Prostate gland (tissue), 2 donors: Measurements from ENCODE around the gene ACADS. TPM values are rescaled to one million over a fixed set of nuclear protein-coding genes. Genes with fewer than 3 reads are reported as not detected.

ENCODE experiments used
- DNase-seq: peaks from one replicate; pipeline ENCODE4 v3.0.0-alpha.2; 2019; ENCODE audit warnings: low spot score
- H3K27ac ChIP-seq, 2 donors: fragments of 200-600 bp; sonication (generic); 2 replicates each; pipeline ENCODE4 v1.5.1; 2017 to 2019
- H3K27me3 ChIP-seq: fragments of 200-600 bp; sonication (generic); replicated peaks from 2 replicates; pipeline ENCODE4 v1.5.1; 2019; ENCODE audit not compliant: insufficient read depth
- H3K36me3 ChIP-seq, 2 donors: fragments of 200-600 bp; sonication (generic); 1 replicate in 1 of 2; 2 replicates in 1 of 2; pipeline versions ENCODE4 v1.5.1 to v1.8.1; 2017 to 2019
- H3K4me1 ChIP-seq: fragments of 200-600 bp; sonication (generic); replicated peaks from 2 replicates; pipeline ENCODE4 v1.5.1; 2019
- H3K4me3 ChIP-seq, 2 donors: fragments of 200-600 bp; sonication (generic); 2 replicates each; pipeline ENCODE4 v1.5.1; 2017 to 2019
- H3K9me3 ChIP-seq: fragments of 200-600 bp; sonication (generic); 2 replicates; pipeline ENCODE4 v1.5.1; 2017
- POLR2A ChIP-seq: fragments of 450-650 bp; IDR thresholded peaks from one replicate; pipeline ENCODE4 v1.6.1; 2016; ENCODE audit warnings: antibody characterized with exemption, mild to moderate bottlenecking
- POLR2AphosphoS5 ChIP-seq: sonication (generic); formaldehyde crosslinking; IDR thresholded peaks from one replicate; pipeline ENCODE4 v1.6.1; 2017; ENCODE audit warnings: antibody characterized with exemption
- WGBS: methylation state at CpG from one replicate; pipeline ENCODE4 v1.1.5; 2018; 5-methylcytosine and 5-hydroxymethylcytosine counted together
- intact Hi-C: fragments of 100-400 bp; cut with DNase I; formaldehyde crosslinking; loops from one replicate; pipeline ENCODE4 v1.14.2; 2022
- total RNA-seq, 2 donors: library from RNA; depleted of rRNA; stranded (reverse); fragments of >200 nt; gene quantifications; one replicate each; pipeline ENCODE4 v1.1.0, GENCODE V29; 2016
- TF ChIP-seq, protein P1 (sequence below), 4 experiments: fragments of 200-600 bp in 2 of 4; fragments of 450-650 bp in 2 of 4; sonication (generic) in 2 of 4; IDR thresholded peaks; 1 replicate in 3 of 4; 2 replicates in 1 of 4; pipeline ENCODE4 v1.5.1; 2016 to 2019; ENCODE audit warnings: antibody characterized with exemption in 4 of 4, mild to moderate bottlenecking in 2 of 4, moderate library complexity in 2 of 4

The ACADS gene
- total RNA-seq, 2 donors from 2014 or later = 29.4 to 36.0 TPM

DNA sequence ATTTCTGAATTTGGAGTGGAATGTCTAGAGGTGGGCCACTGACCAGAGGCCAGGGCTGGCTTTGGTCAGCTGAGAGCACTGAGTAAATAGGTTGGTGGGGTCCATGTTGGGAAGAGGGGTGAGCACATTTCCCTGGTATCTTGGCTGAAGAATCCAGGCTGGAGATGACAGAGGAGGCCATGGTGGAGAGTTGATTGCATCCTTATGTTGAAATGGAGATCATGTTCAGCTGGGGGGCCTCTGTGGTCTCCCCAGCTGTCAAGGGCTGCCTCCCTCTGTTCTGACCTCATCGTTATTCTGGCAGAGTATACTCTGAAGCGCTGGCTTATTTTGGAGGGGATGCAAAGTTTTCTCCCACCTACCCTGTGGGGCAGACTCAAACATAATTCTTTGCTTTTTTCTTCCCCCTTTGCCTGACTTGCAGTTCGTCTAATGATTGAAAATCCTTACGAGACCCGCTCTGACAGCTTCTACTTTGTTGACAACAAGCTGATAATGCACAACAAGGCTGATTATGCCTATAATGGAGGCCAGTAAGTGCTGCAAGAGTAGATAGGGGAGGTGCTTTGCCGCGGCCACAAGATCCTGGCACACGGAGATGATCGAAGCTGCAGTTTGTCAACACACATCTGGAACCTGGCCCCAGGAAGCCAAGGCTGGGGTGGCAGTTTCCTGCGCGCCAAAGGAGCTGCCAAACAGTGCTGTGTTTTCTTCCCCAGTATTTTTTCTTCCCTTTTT is 6.0 kb upstream of the ACADS start:
- H3K4me1 ChIP-seq = no peaks in the 10 kb centered on the region
- TF ChIP-seq POLR2A (no peak), POLR2AphosphoS5 (no peak)
- TF ChIP-seq, protein P1, sequence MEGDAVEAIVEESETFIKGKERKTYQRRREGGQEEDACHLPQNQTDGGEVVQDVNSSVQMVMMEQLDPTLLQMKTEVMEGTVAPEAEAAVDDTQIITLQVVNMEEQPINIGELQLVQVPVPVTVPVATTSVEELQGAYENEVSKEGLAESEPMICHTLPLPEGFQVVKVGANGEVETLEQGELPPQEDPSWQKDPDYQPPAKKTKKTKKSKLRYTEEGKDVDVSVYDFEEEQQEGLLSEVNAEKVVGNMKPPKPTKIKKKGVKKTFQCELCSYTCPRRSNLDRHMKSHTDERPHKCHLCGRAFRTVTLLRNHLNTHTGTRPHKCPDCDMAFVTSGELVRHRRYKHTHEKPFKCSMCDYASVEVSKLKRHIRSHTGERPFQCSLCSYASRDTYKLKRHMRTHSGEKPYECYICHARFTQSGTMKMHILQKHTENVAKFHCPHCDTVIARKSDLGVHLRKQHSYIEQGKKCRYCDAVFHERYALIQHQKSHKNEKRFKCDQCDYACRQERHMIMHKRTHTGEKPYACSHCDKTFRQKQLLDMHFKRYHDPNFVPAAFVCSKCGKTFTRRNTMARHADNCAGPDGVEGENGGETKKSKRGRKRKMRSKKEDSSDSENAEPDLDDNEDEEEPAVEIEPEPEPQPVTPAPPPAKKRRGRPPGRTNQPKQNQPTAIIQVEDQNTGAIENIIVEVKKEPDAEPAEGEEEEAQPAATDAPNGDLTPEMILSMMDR (IDR thresholded peaks at IDR 0.05) = no peak
- intact Hi-C loops = loop anchor here (10.0 kb wide), 1 partner anchor 185 kb away; the partner anchor contains the start of gene SPPL3
- no peak overlapping the region for H3K27ac ChIP-seq
- H3K4me3 ChIP-seq = no peak overlapping the region
- H3K27me3 ChIP-seq = no peaks in the 10 kb centered on the region
- DNase-seq = no peak
- no peaks in the 10 kb centered on the region for H3K9me3 ChIP-seq
- WGBS = 76% methylated on average over 11 of the region's 11 CpGs
- peaks cover 12 to 27% of the 10 kb centered on the region in 2 donors for H3K36me3 ChIP-seq

DNA sequence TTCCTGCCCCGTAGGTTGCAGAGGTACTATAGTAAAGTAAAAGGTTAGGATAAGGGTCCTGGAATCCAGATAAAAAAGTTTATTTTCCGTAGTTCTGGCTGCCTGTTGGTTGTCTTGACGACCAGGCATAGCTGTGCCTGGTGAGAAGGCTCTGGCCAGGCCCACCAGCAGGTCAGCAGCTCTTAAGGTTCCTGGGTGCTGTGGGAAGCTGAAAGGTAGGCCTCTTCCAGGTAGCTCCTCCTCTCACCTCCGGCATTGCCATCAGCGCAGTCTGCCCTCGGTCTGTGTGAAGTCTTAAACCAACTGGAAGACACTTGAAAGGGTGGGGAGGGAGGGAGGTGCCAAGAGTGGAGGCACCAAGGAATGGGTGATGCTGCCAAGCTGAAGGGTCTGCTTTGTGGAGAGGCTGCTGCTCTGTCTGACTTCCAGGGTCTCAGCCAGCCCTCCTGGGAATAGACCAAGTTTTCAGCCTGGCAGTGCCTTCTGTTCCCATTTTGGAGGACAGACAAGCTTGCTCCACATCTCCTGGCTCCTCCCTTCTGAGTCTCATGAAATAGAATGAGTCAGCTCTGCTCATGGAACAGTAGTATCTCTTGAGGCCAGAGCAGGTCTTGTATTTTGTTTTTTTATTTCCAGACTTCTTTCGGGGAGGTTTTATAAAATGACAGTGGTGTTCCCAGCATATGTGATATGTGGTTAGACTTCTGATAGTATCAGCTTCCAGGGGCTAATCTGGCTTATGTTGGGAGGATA is 5.2 kb upstream of the ACADS start:
- H3K27ac ChIP-seq = peak overlapping the region in 1 of 2 donors; percentile 35
- no peak for DNase-seq
- no peaks in the 10 kb centered on the region for H3K27me3 ChIP-seq
- H3K4me3 ChIP-seq = no peak overlapping the region
- no peak for TF ChIP-seq POLR2A
- no peak for TF ChIP-seq POLR2AphosphoS5
- TF ChIP-seq, protein P1 (IDR thresholded peaks at IDR 0.05) = no peak
- 67% methylated on average over 7 of the region's 7 CpGs for WGBS
- no peaks in the 10 kb centered on the region for H3K4me1 ChIP-seq
- intact Hi-C loops = loop anchor here (10.0 kb wide), 1 partner anchor 184 kb away; the partner anchor contains the start of gene SPPL3
- peaks cover 12 to 27% of the 10 kb centered on the region in 2 donors for H3K36me3 ChIP-seq
- no peaks in the 10 kb centered on the region for H3K9me3 ChIP-seq

DNA sequence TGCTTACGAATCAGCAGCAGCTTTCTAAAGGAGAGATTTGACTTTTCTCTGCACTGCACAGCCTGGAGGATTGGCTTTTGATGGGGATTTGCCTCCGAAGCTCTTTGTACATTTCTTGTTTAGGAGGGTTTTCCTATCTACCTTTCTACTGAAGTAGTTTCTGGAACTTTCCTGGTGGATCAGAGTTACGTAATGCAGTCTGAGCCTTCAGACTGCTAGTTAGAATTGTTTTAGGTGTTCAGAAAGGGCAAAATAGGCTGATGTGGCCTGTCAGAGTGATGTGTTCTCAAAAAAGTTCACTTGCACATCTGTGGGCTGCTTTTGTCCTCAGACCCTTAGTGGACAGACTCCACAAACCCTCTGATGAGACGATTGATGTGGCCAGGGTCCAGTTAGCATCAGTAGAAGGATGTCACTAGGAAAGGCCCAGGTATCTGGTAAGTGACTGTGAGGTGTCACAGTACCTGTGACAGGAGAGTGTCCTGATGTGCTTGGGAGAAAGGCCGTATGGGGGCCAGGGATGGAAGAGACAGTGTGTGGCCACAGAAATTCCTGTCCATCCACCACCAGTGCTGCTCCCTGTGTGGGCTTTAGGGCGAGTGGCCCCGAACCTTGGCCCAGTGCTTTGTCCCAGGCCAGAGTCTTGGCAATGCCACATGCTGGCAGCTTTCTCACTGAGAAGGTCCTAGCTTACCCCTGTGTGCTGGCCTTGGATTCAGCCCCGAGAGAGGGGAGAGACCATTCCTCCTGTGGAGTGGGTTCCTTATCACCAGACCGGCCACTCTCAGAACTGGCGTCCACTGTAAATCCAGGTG is 4.4 kb upstream of the ACADS start:
- 93% methylated on average over 10 of the region's 10 CpGs for WGBS
- no peak overlapping the region for H3K4me3 ChIP-seq
- peaks cover 12 to 27% of the 10 kb centered on the region in 2 donors for H3K36me3 ChIP-seq
- TF ChIP-seq POLR2AphosphoS5 (no peak), POLR2A (no peak)
- TF ChIP-seq, protein P1 (IDR thresholded peaks at IDR 0.05) = no peak
- no peaks in the 10 kb centered on the region for H3K27me3 ChIP-seq
- no peak overlapping the region for H3K27ac ChIP-seq
- H3K4me1 ChIP-seq = no peaks in the 10 kb centered on the region
- intact Hi-C loops = loop anchor here (10.0 kb wide), 1 partner anchor 184 kb away; the partner anchor contains the start of gene SPPL3
- H3K9me3 ChIP-seq = no peaks in the 10 kb centered on the region
- DNase-seq = no peak

DNA sequence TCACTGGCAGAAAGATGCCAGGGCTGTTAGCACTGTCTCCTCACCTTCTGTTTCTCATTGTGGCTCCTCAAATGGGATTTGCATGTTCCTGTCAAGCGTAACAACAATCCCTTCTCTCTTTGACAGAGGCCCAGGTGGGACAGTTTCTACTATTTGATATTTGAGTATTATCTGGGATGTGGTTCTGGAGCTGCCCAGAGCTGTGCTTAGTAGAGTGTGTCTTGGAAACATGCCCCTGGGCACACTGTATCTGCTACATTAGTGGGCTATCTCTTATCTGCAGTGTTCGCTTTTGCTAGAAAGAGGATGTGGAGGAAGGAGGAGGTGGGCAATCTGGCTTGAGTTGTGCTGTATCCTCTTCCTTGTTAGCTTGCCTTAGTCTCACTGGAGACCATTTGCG is 3.8 kb upstream of the ACADS start:
- no peaks in the 10 kb centered on the region for H3K9me3 ChIP-seq
- H3K4me1 ChIP-seq = no peaks in the 10 kb centered on the region
- 95% methylated on average over 3 of the region's 3 CpGs for WGBS
- no peak overlapping the region for H3K4me3 ChIP-seq
- intact Hi-C loops = loop anchor here (10.0 kb wide), 1 partner anchor 183 kb away; the partner anchor contains the start of gene SPPL3
- DNase-seq = no peak
- H3K36me3 ChIP-seq = peaks cover 12 to 21% of the 10 kb centered on the region in 2 donors
- no peak overlapping the region for H3K27ac ChIP-seq
- TF ChIP-seq POLR2A (no peak), POLR2AphosphoS5 (no peak)
- TF ChIP-seq, protein P1 (IDR thresholded peaks at IDR 0.05) = no peak
- H3K27me3 ChIP-seq = no peaks in the 10 kb centered on the region
